ENCODE data around the gene ZPBP. TPM values are rescaled to one million over a fixed set of nuclear protein-coding genes. Genes with fewer than 3 reads are reported as not detected.

The ZPBP gene
- total RNA-seq, 1 donor from 2014 or later = not detected

DNA sequence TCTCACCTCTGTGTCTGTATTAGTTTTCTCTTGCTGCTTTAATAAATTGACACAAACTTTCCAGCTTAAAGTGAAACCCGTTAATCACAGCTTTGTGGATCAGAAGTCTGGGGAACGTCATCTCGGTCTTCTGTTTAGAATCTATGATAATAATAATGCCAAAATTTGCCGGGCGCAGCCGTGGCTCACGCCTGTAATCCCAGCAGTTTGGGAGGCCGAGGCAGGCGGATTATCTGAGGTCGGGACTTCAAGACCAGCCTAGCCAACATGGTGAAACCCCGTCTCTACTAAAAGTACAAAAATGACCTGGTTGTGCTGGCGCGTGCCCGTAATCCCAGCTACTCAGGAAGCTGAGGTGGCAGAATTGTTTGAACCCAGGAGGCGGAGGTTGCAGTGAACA is 8.8 kb upstream of the ZPBP start:
- H3K4me1 Mint-ChIP-seq (ENCODE audit: low read depth) = no peaks in the 10 kb centered on the region
- H3K9me3 Mint-ChIP-seq (ENCODE audit: low read depth) = no peaks in the 10 kb centered on the region

DNA sequence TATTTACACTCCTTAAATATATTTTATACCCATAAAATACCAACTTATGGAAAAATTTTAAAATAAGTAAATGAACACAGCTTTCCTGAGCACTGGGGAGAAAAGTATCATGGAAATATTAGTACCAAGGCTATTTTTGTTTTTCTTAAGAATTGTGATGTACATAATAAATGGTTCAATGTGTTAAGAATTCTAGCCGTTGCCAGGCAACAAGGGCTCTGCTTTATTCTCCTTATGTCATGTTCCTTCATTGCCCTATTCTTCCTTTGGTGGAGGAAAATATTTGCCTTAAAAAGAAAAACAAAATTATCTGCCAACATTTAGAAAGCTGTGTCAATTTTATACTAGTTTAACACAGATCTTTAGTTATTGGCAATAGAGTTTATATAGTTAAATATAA is 2.6 kb upstream of the ZPBP start:
- TF ChIP-seq, protein P1, sequence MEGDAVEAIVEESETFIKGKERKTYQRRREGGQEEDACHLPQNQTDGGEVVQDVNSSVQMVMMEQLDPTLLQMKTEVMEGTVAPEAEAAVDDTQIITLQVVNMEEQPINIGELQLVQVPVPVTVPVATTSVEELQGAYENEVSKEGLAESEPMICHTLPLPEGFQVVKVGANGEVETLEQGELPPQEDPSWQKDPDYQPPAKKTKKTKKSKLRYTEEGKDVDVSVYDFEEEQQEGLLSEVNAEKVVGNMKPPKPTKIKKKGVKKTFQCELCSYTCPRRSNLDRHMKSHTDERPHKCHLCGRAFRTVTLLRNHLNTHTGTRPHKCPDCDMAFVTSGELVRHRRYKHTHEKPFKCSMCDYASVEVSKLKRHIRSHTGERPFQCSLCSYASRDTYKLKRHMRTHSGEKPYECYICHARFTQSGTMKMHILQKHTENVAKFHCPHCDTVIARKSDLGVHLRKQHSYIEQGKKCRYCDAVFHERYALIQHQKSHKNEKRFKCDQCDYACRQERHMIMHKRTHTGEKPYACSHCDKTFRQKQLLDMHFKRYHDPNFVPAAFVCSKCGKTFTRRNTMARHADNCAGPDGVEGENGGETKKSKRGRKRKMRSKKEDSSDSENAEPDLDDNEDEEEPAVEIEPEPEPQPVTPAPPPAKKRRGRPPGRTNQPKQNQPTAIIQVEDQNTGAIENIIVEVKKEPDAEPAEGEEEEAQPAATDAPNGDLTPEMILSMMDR (IDR thresholded peaks at IDR 0.05; ENCODE audit: unreplicated experiment) = no peak
- H3K4me3 Mint-ChIP-seq (ENCODE audit: low read depth) = no peak overlapping the region
- H3K4me1 Mint-ChIP-seq (ENCODE audit: low read depth) = no peaks in the 10 kb centered on the region
- H3K27ac Mint-ChIP-seq = no peak overlapping the region
- H3K9me3 Mint-ChIP-seq (ENCODE audit: low read depth) = no peaks in the 10 kb centered on the region
- no peak for DNase-seq (ENCODE audit: low spot score, unreplicated experiment)
- H3K27me3 Mint-ChIP-seq = peaks cover 31% of the 10 kb centered on the region
- H3K36me3 Mint-ChIP-seq (ENCODE audit: insufficient read depth) = no peaks in the 10 kb centered on the region

More for the DNA sequence above, 8.8 kb upstream of the ZPBP start:
- H3K4me3 Mint-ChIP-seq (ENCODE audit: low read depth) = no peak overlapping the region
- DNase-seq (ENCODE audit: low spot score, unreplicated experiment) = no peak
- H3K27me3 Mint-ChIP-seq = peaks cover 14% of the 10 kb centered on the region
- H3K36me3 Mint-ChIP-seq (ENCODE audit: insufficient read depth) = no peaks in the 10 kb centered on the region
- TF ChIP-seq, protein P1 (IDR thresholded peaks at IDR 0.05; ENCODE audit: unreplicated experiment) = no peak
- H3K27ac Mint-ChIP-seq = no peak overlapping the region

DNA sequence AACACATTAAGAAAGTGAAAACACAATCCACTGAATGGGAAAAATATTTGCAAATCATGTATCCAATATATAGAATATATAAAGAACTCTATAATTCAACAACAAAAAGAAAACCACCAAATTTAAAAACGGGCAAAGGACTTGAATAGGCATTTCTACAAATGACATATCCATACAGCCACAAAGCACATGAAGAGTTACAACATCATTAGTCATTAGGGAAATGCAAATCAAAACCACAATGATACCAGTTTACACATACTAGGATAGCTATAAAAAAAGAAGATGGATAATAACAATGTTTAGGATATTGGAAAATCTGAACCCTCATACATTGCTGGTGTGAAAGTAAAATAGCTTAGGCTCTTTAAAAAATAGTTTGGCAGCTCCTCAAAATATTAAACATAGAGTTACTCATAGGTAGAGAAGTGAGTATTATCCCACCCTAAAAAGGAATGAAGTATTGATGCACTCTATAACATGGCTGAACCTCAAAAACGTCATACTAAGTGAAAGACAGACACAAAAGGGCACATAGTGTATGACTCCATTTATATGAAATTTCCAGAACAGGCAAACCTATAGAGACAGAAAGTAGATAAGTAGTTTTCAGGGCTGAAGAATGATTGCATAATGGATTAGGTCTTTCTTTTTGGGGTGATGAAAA is 4.5 kb downstream of the ZPBP start:
- Mint-ChIP-seq H3K9me3 (ENCODE audit: low read depth) (peaks cover 3% of the 10 kb centered on the region), H3K36me3 (ENCODE audit: insufficient read depth) (no peaks in the 10 kb centered on the region), H3K4me1 (ENCODE audit: low read depth) (no peaks in the 10 kb centered on the region), H3K27ac (no peak overlapping the region), H3K4me3 (ENCODE audit: low read depth) (no peak overlapping the region), H3K27me3 (peaks cover 11% of the 10 kb centered on the region)
- TF ChIP-seq, protein P1 (IDR thresholded peaks at IDR 0.05; ENCODE audit: unreplicated experiment) = no peak
- no peak for DNase-seq (ENCODE audit: low spot score, unreplicated experiment)

DNA sequence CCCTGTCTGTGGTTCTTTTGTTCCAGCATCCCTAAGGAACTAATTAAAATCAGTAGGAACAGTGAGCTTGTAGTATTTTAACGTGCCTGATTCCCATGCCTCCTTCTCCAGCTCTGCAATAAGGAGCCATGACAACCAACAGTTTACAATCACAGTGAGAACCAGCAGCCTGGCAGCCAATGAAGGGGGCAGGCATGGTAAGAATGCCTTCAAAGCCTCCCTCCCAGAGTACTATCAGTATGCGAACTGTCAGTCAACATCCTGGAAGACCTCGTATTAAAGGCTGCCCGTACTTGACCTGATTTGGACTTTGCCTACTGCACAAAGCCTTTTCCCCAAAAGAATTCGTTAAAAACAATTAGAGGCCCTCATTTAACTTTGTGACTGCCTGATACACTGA is 7.7 kb downstream of the ZPBP start:
- peaks cover 4% of the 10 kb centered on the region for H3K27me3 Mint-ChIP-seq
- DNase-seq (ENCODE audit: low spot score, unreplicated experiment) = no peak
- H3K27ac Mint-ChIP-seq = no peak overlapping the region
- no peaks in the 10 kb centered on the region for H3K36me3 Mint-ChIP-seq (ENCODE audit: insufficient read depth)
- no peaks in the 10 kb centered on the region for H3K4me1 Mint-ChIP-seq (ENCODE audit: low read depth)
- H3K9me3 Mint-ChIP-seq (ENCODE audit: low read depth) = peaks cover 3% of the 10 kb centered on the region
- H3K4me3 Mint-ChIP-seq (ENCODE audit: low read depth) = no peak overlapping the region
- TF ChIP-seq, protein P1 (IDR thresholded peaks at IDR 0.05; ENCODE audit: unreplicated experiment) = no peak

DNA sequence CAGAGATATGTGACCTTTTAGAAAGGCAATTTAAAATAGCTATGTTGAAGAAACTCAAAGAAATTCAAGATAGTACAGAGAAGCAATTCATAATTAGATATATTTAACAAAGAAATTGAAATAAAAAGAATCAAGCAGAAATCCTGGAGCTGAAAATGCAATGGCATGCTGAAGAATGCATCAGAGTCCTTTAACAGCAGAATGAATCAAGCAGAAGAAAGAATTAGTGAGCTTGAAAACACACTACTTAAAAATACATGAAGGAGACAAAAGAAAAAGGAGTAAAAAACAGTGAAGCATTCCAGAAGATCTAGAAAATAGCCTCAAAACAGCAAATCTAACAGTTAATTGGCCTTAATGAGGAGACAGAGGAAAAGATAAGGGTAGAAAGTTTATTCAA is 20.0 kb downstream of the ZPBP start:
- Mint-ChIP-seq H3K4me3 (ENCODE audit: low read depth) (no peak overlapping the region), H3K27me3 (no peaks in the 10 kb centered on the region), H3K4me1 (ENCODE audit: low read depth) (peaks cover 19% of the 10 kb centered on the region), H3K36me3 (ENCODE audit: insufficient read depth) (peaks cover 6% of the 10 kb centered on the region), H3K27ac (no peak overlapping the region), H3K9me3 (ENCODE audit: low read depth) (peaks cover 53% of the 10 kb centered on the region)
- no peak for DNase-seq (ENCODE audit: low spot score, unreplicated experiment)
- TF ChIP-seq, protein P1 (IDR thresholded peaks at IDR 0.05; ENCODE audit: unreplicated experiment) = no peak
